GM08714 (cell line): ENCODE data around the gene MRPL40.

Experiments used
- H3K4me3 ChIP-seq: fragments of 200-500 bp; sonication (Bioruptor generic); 2 replicates; pipeline ENCODE4 v1.5.1; 2014; ENCODE audit warnings: mild to moderate bottlenecking, low read length, inconsistent platforms
- ZNF274 ChIP-seq: IDR thresholded peaks from 2 replicates; pipeline ENCODE4 v1.6.1; 2012; ENCODE audit warnings: mild to moderate bottlenecking, low read depth, low read length

MRPL40 gene

GRCh38 chr22:19455585-19456370, 23.4 kb downstream of the MRPL40 start:
- no peak overlapping the region for H3K4me3 ChIP-seq
- no peak for TF ChIP-seq ZNF274

DNA sequence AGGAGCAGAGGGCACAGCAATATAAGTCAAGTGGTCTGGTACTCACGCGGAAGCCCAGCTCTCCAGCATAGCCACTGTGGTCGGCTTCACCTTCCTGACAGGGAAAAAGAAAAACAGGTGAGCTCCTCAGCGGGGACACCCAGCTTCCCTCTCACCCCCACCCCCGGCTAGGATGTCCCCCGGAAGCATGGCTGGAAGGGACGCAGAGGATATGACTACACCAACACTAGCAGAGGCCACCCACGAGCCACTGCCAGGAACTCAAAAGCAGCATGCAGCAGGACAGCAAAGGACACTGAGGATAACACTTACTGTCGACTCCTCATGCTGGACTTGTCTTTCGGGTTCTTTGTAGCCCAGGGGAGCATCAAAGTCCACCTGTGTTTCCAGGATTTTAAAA, 24.2 kb downstream of the MRPL40 start:
- H3K4me3 ChIP-seq: no peak overlapping the region
- no peak for TF ChIP-seq ZNF274

DNA sequence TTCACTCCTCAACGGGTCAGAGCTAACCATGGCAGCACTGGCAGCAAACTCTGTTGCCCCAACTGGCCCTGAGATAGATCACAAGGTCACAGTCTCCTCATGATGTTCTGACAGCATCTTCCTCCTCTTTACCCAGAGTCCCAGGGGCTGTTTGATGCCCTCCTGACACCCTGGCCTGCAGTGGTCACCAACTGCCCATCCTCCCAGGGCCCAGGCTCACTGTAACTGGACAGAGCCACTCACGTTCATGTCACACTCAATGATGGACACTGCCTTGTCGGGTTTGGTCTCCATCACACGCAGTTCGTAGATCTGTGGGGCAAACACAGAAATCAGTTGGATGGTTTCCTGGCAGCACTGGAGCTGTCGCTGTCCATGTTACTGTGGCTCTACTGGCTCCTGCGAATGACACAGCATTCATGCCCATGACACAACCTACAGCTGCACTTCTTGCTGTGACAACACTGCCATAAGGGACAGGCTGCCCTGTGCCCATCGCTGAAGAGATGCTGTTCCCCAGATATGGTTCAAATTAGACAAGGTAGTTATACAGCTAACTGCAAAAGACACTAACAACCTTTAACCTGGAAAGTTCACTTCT, 25.6 kb downstream of the MRPL40 start:
- H3K4me3 ChIP-seq: no peak overlapping the region
- no peak for TF ChIP-seq ZNF274

- TF ChIP-seq ZNF274: no peak
- no peak overlapping the region for H3K4me3 ChIP-seq
Measured at GRCh38 chr22:19460036-19460435, 27.7 kb downstream of the MRPL40 start.

DNA sequence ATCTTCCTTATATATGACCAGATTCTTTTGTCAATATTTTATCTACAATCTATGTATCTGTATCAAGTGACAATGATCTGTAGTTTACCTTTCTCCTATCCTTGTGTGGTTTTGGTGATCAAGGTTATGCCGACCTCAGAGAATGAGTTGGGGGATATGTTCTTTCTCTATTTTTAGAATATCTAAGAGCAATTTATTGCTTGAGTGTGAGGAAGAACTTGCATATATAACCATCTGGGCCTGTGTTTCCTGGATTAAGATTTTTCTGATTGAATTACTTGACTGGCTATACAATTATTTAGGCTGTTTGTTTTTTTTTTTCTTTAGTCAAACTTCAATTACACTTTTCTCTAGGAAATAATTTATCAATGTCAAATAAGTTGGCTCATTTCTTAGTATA, 29.2 kb downstream of the MRPL40 start:
- H3K4me3 ChIP-seq: no peak overlapping the region
- no peak for TF ChIP-seq ZNF274

DNA sequence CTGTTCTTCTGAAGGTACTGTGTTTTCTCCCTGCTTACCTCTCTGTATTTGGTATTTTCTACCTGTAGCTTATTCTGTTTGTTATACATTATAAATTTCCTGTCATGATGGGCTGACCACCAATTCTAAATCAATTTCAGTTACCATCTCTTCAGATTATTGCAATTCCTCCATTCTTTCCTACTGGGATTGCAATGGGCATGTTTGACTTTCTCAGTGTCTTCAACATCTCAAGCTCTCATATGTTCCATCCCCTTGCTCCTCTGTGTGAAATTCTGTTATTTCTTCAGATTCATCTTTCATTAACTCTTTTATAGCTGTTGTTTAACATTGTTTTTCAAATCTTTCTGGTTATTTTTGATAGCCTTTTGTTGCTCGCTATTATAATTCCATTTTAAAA, 30.7 kb downstream of the MRPL40 start:
- no peak for TF ChIP-seq ZNF274
- H3K4me3 ChIP-seq: no peak overlapping the region

DNA sequence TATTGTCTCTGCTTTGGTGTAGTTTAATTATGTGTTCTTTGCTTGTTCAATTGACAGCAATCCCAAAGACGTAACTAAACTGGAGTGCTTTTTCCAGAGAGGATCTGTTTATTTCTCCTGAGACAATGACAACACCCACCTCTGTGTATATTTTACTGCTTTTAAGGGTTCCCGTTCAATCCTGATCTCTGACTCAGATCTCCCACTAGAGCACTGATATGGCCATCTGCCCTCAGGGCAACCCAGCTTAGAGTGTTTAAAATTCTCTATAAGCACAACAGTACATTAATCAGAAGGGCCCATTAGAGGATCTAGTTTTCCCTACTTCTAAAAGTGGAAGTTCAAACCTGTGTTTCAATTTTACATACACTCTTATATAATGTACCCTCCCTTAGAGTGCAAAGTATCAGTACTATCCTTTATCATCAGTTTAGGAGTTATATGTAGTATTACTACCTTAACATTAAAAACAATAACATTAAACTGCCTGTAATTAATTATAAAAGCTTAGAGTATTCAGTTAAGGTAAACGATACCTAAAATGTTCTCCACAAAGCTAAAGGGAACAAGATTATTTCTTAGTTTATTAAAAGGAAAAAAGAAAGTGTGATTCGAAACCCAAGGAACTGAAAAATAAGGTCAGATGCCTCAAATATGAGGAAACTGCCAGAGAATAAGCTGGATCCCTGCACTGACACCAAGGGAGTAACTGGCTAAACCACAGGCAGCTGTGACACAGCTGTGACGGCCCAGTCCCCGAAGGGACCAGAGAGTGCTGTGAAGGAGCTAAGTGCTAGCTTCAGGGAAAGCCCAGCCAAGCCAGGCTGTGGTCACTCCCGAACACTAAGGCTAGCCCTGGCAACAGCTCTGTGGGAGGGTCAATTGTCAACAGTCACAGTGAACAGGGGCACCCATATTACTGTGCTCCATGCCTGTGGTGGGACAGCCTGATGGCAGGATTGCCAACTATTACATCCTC, 31.4 kb downstream of the MRPL40 start:
- no peak for TF ChIP-seq ZNF274
- no peak overlapping the region for H3K4me3 ChIP-seq

DNA sequence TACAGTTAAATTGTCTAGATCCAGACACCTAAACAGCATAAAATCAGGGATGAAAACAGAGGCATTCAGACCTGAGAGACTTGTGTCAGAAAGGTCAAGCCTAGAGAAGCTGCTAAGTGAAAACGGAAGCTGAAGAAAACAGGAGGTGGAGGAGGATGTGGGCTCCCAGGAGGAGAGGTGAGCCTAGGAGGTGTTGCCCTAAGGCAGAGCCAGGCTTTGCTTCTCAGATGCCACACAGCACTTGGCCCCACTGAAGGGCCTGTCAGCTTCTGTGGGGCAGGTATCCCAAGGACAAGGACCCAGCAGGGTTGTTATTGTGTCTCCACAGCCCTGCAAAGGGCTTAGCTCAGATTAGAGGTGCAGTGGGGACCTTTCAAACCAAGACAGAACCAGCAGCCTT, 32.2 kb downstream of the MRPL40 start:
- H3K4me3 ChIP-seq: no peak overlapping the region
- no peak for TF ChIP-seq ZNF274

GRCh38 chr22:19464975-19465374, 32.6 kb downstream of the MRPL40 start:
- no peak for TF ChIP-seq ZNF274
- no peak overlapping the region for H3K4me3 ChIP-seq

DNA sequence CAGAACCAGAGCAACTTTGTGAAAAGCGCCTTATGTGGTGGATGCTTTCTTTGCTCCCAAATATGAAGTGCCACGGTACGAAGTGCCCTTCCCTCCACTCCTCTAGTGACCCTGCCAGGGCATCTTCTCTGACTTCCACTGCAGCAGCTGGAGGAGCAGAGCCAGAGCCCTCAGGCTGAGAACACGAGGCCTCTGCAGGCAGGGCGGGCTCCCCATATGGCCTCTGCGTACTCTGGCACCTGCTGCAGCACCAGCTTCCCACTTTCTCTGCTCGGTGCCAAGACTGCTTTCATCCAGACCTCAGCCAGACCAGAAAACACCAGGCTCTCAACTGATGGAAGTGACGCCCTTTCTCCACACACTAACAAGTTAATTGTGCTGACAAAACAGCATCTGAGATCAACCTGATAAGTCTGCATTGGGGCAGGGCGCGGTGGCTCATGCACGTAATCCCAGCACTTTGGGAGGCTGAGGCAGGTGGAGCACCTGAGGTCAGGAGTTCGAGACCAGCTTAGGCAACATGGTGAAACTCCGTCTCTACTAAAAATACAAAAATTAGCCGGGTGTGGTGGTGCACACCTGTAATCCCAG, 33.9 kb downstream of the MRPL40 start:
- H3K4me3 ChIP-seq: no peak overlapping the region
- no peak for TF ChIP-seq ZNF274

DNA sequence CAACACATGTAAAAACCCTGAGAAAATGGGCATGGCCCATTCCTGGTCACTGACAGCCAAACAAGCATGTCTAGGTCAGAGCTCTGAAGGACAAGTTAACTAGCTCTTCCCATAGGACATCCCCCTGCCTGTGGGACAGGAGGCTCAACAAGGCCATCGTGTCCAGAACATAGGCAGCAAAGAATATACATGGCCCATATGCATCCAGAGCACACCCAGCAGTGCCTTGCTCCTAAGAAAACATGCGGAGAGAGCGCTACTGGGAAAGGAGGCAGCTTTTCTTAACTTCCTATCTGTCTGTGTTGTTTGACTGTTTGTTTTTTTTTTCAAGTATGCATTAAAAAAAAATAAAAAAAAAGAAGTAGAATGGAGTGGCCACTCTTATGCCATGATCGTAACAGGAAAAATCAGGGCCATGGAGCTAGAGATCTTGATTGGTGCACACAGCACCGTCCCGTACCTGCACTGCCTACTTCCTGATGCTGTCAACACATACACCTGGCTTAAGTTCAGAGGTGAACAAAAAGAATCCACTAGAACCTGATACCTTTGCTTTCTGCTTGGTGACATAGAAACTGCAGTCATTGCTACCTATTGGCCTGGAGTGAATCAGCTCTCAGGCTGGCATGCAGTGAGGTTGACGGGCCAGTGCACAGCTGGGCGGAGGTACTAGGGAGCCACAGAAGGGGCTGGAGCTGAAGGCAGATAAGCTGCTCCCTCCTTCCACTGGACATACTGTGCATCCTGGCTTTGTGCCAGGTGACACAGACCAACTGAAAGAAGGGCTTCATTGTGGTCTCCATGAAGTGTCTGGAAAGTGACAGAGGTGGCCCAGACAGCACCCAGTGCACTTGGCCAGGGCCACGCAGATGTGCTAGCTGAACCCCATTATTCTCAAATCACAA, 34.8 kb downstream of the MRPL40 start:
- TF ChIP-seq ZNF274: no peak
- H3K4me3 ChIP-seq: no peak overlapping the region

DNA sequence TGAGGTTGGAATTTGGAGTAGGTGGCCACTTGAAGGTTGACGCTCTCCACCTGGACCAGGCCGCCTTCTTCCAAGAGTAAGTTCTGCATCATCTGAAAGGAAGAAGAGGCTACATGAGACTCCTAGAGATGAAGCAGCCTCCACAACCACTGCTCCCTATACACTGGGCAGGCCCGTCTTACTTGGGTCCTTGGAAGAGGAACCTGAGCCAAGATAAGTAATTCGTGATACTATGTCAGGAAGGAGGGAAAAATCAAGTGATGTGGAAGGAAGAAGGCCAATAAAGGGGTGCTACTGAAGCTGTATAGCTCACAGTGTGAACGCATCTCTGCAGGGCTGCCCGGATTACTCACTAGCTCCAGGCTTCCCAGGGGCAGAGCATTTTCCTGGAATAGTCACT, 35.6 kb downstream of the MRPL40 start:
- no peak overlapping the region for H3K4me3 ChIP-seq
- no peak for TF ChIP-seq ZNF274

DNA sequence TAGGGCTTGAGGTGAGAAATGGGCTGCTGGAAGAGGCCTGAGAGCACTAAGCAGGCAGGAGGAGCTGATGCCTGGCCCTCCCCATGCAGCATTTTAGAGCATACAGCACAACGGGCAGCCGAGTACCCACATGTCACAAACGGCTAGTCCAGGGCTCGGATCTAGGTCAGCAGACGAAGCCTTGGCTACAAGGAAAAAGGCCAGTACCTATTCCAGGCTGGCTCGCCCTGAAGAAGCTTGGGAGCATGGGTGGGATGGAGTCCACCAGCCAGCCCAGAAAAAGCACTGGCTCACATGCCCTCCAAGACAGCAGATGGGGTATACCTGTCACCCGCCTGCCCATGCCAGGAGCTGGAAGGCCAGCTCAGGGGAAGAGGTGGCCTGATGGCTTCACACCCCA, 37.1 kb downstream of the MRPL40 start:
- H3K4me3 ChIP-seq: no peak overlapping the region
- TF ChIP-seq ZNF274: no peak
